Inferior parietal cortex (tissue), 1 donor: ENCODE measurements around the gene GATM.
"Not testable (repeated sequence)": the region's sequence is repeated elsewhere in the genome, so short reads cannot be mapped to it uniquely, and the experiment has no call there.

Experiments used
- DNase-seq: peaks from one replicate; pipeline ENCODE4 v3.0.0-alpha.2; 2016; ENCODE audit errors: extremely low spot score

GATM gene

DNA sequence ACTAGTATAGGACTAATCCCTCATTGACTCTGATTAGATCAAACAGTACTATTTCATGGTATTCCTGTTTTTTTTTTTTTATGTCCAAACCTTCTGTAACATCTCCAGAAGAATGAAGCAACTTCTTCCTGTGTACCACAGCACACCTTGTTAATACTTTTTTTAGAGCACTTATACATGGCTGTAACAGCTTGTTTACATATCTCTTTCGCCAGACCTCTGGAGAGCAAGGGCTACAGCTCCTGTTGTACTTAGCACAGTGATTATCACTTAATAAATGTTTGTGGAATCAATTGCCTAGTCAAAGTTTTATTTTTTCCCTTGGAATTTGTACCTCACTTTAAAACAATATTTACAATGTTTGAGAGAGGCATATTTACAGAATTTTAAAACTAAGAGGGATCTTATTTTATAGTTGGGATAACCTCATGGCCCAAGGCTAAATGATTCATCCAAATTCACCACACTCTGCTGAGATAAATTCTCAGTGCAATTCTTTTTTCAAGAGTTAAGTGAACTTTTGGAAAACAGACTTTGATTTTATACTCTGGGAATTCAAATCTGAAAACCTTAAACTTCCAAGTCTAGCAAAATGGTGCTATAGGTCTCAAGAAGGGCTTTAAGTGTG is 9.2 kb upstream of the GATM start:
- no peak for DNase-seq

DNA sequence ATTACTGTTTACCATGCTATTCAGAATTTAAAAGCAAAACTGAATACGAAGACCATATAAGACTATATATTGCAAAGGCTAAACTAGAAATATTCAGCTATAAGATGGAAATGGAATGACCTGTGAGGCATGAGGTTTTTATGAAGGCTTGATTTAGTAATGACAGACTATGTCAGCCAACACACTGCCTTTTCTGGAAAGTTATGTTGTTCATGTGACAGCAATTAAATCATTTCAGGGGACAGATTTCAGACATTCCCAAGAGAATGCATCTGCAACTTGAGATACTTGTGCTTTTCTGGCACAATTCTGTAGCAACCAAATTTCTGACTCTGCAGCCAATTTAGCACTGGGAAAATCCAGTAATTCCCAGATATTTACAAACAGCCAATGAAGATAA is 8.6 kb upstream of the GATM start:
- no peak for DNase-seq

DNA sequence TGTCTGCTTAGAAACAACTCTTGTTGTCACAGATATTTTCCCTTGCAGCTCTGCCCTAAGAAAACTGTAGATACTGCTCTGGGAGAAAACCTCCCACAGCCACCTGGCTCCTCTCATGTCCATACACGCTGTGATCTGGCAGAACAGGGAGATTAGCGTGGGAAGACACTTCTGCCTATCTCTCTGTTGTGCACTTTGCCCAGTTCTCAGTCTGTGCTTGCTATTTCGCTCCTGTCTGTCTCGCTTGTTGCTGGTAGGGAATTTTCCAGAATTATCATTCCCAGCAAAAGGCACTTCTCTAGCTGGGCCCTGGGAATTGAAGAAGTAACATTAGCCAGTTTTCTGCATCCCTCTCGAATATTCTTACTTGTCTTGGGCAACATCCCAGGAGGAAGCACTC is 8.1 kb upstream of the GATM start:
- peak; percentile 55 for DNase-seq

DNA sequence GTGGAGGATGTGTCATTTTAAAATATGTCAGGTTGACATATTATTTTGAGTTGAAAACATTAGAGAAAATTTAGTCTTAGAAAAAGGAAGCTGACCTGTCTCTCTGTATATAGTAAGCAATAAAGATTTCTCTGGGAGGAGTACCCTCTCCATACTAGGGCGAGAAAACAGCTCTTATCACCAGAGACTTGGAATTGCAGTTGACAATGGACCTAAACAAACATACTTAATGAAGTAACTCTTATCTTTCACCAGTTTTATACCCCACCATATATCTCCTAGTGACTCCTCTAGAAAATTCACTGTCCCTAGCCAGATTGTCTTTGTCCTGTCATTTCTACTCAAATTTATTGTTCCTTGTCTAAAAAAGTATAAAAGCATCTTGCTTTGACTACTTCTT is 7.2 kb upstream of the GATM start:
- DNase-seq: no peak

DNA sequence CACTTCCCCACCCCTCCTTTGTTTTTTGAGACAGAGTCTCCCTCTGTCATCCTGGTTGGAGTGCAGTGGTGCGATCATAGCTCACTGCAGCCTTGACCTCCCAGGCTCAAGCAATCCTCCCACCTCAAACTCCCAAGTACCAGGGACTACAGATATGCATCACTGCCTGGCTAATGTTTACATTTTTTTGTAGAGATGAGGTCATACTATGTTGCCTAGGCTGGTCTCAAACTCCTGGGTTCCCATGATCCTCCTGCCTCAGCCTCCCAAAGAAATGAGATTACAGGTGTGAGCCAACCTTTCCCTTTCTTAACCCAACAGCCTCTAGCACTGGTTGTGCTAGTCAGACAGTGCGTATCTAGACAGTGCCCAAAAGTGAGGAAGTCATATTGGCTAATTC is 6.4 kb upstream of the GATM start:
- DNase-seq: no peak

DNA sequence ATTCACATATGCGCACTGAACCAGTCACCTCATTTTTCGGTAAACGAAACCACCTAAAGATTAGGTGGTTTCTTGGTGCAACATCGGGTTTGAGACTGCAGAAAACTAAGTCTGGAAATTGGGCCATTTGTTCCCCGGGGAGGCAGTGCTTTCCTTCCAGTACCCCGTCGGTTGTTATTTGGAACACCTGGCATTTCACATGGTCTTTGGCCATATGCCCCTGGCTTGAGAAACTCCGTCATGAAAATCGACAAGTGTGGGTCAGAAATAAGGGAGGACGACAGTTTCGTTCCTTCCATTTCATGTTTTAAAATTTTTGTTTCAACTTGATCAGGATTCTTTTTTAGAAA is 544 bp upstream of the GATM start:
- no peak for DNase-seq

DNA sequence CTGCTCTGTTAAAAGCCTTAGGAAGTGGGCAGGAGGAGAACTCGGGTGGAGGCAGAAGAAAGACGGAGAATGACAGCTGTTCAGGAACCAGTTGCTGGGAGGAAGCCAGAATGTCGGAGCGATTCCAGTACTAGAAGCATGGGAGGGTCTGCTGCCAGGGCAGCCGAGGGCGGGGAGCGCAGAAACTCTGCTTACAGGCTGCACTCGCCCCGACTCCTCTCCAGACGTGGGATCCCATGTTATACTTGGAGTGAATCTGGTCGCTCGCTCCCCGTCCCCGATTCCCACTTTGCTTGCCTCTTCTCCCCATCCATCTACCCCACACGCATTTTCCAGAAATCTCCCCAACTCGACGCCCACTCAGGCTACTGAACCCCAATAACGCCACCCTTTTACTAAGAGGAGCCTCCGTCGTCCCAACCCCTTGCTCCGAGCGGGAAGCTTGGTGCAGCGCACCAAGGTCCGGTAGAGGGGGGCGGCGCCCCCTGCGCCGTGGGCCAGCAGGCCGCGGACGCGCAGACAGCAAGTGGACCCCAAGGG is 665 bp downstream of the GATM start:
- DNase-seq: no peak

DNA sequence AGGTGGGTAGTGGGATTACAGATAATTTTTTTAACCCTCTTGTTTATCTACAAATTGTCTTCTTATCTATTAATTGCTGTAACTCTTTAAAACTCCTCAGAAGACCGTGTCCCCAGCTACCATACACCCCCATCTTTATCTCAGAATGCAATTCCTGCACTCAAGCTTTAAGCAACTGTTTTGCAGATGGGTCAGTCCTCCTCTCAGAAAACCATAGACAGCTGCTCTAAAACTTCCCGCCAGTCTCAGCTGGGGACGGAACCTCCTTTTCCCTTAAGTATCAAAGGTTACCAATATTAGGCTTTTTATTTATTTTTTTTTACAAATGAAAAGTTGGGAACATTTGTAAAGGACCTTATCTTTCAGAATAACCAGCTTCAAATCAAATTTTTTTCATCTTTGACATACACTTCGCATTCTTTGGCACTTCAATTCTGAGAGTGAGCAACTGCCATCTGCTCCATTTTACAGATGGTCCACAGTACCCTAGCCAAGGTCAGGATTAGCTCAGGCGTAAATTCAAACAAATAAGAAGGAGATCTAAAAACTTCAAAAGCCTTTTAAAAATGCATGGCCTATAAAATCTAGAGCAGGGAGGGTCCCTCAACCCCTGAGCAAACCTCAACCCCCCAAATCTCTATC is 1.3 kb downstream of the GATM start:
- no peak for DNase-seq

DNA sequence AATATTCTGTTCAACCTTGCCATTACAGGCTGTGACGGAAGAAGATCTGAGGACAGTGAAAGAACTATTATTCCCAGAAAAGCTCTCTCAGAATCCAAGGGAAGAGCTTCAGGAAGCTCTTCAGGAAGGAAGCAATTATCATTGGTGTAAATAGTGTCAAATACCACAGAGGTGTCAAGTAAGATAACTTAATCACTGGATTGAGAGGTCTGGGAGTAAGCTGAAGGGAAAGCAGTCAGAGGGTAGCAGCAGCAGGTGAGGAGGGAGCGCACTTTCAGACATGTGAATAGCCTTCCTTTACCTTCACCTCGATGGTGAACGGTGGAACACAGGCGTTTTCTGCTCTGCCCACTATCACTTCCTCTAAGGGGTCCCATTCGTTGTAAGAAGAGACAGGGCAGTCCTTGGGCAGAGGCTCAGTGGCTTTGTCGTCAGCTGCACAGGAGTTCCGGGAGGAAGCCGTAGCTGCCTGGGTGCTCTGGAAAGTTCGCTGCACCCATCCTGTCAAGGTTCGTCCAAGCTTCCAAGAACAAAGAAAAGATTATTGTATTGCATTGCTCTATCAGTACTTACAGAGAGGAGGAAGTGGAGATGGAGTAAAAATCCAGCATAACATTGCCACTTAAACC is 1.9 kb downstream of the GATM start:
- no peak for DNase-seq

DNA sequence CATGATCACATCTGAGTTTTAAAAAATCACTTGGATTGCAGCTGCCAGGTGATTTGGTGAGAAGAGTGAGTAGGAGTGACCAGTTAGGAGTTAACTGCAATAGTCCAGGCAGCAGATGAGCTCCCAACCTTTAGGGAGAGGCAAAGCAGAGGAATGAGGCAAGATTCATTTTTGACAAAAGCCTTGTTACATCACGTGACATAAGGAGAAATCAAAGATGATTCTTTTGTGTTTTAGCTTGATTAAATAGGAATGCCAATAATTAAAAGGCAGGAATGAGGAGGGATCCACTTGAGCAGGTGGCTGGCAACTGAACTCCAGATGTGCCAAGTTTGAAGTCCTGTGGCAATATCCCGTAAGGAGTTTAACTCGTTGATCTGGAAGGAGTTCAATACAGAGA is 2.5 kb downstream of the GATM start:
- no peak for DNase-seq

DNA sequence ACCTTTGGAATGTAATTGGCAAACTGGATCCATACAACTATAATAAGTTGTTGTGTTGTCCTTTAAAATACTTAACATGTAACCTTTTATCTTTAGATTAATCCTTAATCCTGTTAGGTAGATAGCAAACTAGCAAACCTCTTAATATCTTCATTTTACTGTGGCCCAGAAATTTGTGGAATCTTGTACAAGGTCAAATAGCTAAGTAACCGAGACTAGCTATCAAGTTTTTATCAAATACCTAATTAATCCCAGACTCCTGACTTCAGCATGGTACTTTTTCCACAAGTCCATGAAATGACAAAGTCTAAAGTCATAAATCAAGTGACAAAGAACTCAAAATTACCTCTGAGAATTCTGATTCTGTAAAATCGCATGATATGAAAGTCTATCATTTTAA is 4.4 kb downstream of the GATM start:
- DNase-seq: no peak

DNA sequence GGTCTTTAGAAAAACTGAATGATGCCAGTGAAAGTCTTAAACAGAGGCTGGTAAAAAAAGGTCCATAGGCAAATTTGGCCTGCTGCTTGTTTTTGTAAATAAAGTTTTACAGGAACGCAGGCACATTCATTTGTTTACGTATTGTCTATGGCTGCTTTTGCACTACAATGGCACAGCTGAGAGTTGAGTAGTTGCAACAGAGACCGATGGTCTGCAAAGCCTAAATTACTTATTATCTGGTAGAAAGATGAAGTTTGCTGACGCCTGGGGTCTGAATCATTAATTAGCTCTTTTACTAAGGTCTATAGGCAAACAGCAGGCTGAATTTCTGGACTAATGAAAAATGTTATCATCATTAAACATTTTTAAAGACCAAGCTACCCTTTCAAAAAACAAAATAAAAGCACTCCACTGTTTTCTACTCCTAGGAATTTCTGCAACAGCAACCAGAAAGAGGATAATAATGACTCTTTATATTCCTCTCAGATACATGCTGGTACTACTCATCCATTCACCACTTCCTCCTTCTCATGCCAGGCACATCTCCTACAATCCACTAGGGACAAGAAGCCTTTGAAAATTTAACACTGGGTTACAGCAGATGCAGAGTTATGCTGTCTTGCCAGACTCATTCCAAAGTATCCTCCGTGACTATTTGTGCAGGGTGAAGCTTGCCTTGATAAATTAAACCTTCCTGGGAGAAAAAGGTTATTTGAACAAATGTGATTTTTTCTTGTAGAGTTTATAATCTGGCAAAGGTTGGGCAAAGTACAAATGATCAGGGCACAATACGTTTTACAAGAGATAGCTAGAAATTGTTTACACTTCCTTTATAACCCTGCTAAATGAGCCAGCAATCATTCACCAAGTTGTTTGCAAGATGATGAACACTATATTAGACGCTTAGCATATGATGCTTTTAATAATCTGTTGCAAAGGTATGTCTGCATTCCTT is 6.0 kb downstream of the GATM start:
- DNase-seq: peak; percentile 83

DNA sequence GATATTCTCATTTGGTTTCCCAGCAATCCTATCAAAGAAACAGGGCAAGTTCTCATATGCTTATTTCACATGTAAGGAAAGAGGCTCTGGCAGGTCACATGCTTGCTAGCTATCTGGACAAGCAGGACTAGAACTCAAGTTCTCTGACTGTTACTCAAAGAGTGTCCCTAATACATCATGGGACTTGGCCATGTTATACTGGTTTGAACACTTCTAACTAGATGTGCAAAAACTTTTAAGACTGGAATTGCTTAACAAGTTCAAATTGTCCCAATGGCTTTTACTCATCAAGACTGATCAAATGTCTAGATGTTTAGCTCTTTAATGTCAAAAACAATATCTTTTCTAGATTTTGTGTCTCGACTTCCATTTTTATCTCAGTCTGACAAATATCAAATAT is 6.8 kb downstream of the GATM start:
- no peak for DNase-seq

DNA sequence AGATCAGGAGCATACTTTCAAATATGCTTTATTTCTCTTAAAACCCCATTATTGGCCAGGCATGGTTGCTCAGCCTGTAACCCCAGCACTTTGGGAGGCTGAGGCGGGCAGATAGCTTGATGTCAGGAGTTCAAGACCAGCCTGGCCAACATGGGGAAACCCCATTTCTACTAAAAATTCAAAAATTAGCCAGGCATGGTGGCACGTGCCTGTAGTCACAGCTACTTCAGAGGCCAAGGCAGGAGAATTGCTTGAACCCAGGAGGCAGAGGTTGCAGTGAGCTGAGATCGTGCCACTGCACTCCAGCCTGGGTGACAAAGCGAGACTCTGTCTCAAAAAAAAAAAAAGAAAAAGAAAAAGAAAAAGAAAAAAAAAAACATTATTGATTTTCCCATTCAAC is 8.3 kb downstream of the GATM start:
- DNase-seq: not testable (repeated sequence)

DNA sequence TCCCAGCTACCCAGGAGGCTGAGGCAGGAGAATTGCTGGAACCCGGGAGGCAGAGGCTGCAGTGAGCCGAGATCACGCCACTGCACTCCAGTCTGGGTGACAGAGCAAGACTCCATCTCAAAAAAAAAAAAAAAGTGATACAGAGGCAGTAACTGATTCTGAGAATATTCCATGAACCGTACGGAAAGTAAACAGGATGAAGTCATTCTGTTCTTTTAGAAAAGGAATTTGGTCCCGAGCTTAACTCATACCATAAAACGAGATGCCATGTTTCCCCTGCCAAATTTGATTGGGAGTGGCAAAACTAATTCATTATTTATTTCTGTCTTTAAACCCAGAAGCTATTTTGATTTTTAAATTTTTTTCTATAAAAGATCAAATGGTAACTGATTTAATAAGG is 11.1 kb downstream of the GATM start:
- DNase-seq: not testable (repeated sequence)

DNA sequence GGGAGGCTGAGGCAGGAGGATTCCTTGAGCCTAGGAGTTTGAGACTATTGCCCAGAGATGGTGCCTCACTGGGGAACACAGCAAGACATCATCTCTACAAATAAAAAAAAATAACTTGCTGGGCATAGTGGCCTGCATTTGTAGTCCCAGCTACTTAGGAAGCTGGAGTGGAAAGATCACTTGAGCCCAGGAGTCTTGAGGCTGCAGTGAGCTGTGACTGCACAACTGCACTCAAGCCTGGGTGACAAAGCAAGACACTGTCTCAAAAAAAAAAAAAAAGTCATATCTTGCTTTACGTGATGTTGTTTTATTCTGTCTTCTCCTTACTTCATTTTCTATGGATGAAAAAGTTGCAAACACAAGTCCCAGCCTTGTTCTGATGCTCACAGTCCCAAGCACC is 14.1 kb downstream of the GATM start:
- no peak for DNase-seq

DNA sequence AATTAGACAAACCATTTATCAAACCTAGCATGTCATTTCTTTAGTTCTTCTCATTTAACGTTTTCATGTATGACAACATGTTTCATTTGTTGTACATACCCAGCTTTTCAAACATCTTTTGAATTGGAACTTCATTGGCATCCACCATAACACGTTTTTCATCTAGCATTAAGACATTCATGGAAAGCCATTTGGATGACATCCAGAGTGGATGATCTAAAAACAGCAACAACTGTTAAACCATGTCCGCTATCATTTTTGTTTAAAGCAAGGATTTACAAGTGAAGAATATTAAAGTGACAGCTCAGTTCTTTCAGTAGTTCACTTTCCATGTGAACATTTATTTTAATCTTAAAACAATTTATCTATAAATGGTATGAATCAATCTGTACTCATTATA is 14.5 kb downstream of the GATM start:
- no peak for DNase-seq

DNA sequence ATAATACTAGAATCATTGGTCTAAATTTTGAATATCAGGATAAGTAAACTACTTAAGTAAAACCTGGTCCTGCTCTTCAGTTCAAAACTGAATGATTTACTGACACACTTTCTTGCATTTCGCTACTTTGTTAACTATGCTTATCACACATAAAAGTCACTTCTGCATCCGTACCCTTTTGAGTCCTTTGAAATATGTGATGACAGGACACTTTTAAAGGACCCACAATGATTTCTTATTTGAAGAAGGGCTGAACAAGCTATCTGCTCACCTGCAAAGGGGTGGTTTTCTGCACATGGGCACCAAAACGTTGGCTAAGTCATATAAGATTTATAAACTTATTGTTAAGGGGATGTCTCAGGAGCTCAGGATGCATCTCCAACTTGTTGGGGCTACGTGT is 15.0 kb downstream of the GATM start:
- DNase-seq: no peak

DNA sequence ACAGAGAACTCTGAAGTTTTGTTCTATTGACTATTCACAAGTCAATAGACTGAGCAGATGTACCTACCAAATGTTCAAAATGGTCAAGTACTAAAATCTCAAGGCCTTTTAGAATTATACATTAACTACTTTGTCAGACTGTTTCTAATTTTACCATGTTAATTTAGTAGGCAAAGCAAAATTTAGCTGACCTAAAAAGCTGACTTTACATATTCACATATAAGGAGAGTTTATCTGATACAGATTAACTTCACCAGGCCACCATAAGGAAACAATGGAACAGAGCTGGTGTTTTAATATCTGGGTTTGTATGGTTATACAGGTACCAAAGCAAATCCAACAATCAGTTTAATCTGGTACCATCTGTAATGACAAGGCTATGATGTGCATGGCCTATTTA is 15.9 kb downstream of the GATM start:
- no peak for DNase-seq

DNA sequence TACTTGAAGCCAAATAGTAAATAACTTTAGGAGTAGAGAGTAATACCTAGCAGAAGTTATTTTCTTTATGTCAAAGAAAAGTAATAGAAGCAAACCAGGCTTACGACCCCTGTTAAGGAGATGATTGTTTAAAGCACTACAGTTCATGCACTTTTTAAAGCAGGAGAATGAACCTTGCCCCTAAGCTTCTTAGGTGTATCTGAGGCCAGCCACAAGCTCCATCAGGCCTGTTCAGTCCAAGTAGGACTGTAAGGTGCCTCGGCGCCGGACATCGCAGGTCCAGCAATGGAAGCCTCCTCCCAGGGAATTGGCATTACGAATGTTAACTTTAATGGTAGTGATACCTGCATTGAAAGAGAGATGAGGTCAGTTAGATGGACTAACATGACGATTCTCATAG is 16.5 kb downstream of the GATM start:
- no peak for DNase-seq

DNA sequence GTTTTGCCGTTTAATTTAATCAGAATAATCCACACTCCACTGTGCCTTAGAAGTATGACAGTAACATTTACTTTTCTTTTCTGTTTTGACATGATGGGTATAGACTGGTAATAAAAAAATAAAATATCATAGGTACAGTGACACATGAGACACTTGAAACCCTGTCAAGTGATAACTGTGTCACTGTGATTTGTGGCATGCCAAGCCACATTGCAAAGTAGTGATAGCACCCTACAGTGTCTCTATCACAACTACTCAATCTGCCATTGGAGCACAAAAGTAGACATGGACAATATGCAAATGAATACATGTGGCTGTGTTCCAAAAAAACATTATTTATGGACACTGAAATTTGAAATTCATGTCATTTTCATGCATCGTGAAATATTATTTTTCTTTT is 22.5 kb downstream of the GATM start:
- DNase-seq: no peak

DNA sequence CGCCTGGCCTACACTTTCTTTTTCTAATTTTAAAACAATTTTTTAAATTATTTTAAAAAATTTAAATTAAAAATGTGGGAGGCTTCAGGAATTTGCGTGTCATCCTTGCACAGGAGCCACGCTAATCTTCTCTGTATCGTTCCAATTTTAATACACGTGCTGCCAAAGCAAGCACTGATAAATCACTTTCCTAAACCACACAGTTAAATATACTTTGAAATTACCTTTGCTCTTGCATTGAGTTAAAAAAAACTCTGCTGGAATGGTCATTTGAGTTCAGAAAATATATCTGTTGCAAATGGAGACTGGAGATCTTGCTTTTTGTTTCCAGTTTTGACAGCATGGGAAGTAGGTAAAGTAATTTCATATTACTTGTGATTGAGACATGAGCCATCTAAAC is 23.6 kb downstream of the GATM start:
- no peak for DNase-seq
